GM12891 (cell line): Measurements from ENCODE around the gene AQP1.

Source experiments
- PAX5 ChIP-seq: IDR thresholded peaks from 2 replicates; pipeline ENCODE4 v1.6.1; 2011; ENCODE audit warnings: low read length, moderate library complexity, mild to moderate bottlenecking; ENCODE audit not compliant: insufficient read depth, severe bottlenecking
- POLR2A ChIP-seq: IDR thresholded peaks from 2 replicates; pipeline ENCODE4 v1.6.1; 2011; ENCODE audit warnings: low read depth, low read length, control low read depth
- POLR2AphosphoS5 ChIP-seq: IDR thresholded peaks from 2 replicates; pipeline ENCODE4 v1.6.1; 2011; ENCODE audit warnings: low read depth, low read length, control low read depth
- SPI1 ChIP-seq: IDR thresholded peaks from 2 replicates; pipeline ENCODE4 v1.6.1; 2011; ENCODE audit warnings: low read depth, low read length, control low read depth
- TAF1 ChIP-seq: IDR thresholded peaks from 2 replicates; pipeline ENCODE4 v1.6.1; 2011; ENCODE audit warnings: low read depth, low read length, control low read depth

DNA sequence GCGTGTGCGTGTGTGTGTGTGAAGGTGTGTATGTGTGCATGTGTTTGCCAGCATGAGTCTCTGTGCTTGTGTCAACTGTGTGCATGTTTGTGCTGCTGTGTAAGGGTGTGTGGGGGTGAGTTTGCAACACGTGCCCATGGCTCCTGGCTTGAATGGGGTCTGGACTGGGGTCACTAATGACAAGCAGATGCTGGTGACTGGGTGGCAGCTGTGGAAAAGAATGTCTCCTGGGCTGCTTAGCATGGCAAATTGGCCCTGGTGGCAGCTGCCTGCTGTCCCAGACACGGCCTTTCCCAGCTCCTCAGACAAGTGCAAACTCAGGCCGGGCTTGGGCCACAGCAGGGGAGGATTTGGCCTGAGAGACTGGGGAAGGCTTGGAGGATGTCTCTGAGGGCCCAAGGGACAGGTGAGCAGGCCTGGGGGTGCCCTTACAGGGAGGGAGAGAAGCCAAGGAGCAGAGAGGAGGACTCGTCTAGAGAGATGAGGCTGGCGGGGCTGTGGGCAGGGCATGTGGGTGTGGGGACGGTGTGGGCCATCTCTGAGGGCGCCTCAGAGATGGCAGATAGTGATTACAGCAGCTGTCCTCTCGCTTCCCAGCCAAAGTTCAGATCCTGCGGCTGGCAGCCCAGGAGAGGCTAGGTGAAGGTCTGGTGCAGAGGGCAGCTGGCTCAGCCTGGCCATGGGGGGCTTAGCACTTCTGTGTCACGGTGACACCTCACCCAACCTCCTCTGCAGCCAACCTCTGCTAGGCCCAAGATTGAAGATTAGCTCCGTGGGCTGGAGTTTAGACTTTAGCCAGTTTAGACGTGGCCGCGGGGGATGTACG, 1.5 kb downstream of the AQP1 start:
- TF ChIP-seq POLR2AphosphoS5 (no peak), POLR2A (no peak), SPI1 (no peak), TAF1 (no peak), PAX5 (no peak)
